GM10266 (cell line): ENCODE data around the gene LMF1.

Experiments used
- DNase-seq: peaks from one replicate; pipeline ENCODE4 v3.0.0; 2012; ENCODE audit errors: extremely low spot score
- TF ChIP-seq, protein P1 (sequence below): IDR thresholded peaks from 2 replicates; pipeline ENCODE4 v1.5.1; 2012; ENCODE audit warnings: mild to moderate bottlenecking, low read depth; ENCODE audit not compliant: control insufficient read depth, insufficient read depth; ENCODE audit errors: missing control alignments

The LMF1 gene

DNA sequence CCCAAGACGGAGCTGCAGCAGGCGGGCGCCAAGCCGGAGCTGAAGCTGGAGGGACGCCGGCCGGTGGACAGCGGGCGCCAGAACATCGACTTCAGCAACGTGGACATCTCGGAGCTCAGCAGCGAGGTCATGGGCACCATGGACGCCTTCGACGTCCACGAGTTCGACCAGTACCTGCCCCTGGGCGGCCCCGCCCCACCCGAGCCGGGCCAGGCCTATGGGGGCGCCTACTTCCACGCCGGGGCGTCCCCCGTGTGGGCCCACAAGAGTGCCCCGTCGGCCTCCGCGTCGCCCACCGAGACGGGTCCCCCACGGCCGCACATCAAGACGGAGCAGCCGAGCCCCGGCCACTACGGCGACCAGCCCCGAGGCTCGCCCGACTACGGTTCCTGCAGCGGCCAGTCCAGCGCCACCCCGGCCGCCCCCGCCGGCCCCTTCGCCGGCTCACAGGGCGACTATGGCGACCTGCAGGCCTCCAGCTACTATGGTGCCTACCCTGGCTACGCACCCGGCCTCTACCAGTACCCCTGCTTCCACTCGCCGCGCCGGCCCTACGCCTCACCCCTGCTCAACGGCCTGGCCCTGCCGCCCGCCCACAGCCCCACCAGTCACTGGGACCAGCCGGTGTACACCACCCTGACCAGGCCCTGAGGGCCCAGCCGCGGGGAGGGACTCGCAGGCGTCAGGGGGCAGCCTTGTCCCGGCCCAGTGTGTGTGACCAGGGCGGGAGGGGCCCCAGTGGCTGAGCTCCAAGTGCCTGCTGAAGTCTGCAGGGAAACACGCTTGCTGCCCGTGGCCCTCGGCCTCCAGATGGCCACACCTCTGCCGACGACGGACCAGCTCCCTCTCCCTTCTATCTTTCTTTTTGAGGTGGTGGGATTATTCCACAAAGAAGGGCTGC is 14.2 kb upstream of the LMF1 start:
- no peak for DNase-seq
- TF ChIP-seq, protein P1, sequence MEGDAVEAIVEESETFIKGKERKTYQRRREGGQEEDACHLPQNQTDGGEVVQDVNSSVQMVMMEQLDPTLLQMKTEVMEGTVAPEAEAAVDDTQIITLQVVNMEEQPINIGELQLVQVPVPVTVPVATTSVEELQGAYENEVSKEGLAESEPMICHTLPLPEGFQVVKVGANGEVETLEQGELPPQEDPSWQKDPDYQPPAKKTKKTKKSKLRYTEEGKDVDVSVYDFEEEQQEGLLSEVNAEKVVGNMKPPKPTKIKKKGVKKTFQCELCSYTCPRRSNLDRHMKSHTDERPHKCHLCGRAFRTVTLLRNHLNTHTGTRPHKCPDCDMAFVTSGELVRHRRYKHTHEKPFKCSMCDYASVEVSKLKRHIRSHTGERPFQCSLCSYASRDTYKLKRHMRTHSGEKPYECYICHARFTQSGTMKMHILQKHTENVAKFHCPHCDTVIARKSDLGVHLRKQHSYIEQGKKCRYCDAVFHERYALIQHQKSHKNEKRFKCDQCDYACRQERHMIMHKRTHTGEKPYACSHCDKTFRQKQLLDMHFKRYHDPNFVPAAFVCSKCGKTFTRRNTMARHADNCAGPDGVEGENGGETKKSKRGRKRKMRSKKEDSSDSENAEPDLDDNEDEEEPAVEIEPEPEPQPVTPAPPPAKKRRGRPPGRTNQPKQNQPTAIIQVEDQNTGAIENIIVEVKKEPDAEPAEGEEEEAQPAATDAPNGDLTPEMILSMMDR: no peak

DNA sequence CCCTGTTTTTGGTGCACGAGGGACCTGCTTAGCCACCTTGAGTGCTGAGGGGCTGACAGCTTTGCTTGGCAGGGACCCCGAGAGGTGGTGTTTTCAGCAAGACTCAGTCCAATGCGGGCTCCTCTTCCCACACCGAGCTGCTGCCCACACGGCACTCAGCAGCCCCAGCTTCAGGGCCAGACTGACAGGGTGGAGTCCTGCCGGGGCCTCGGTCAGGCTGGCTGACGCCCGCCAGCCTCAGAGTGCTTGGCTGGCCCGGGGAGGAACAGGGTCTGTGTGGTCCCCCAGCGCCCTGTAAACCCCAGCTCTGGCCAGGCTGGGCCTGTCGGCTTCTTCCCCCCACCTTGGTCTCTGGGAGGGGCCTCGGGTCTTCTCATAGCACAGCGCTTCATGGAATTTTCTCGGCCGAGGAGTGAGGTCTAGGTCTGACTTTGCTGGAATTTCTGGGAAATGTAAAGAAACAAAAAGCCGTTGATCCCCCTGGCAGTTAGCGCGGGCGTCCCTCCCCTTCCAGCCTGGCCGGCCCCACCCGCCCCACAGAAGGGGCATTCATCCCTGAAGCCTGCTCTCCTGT is 13.4 kb upstream of the LMF1 start:
- no peak for DNase-seq
- TF ChIP-seq, protein P1: no peak

DNA sequence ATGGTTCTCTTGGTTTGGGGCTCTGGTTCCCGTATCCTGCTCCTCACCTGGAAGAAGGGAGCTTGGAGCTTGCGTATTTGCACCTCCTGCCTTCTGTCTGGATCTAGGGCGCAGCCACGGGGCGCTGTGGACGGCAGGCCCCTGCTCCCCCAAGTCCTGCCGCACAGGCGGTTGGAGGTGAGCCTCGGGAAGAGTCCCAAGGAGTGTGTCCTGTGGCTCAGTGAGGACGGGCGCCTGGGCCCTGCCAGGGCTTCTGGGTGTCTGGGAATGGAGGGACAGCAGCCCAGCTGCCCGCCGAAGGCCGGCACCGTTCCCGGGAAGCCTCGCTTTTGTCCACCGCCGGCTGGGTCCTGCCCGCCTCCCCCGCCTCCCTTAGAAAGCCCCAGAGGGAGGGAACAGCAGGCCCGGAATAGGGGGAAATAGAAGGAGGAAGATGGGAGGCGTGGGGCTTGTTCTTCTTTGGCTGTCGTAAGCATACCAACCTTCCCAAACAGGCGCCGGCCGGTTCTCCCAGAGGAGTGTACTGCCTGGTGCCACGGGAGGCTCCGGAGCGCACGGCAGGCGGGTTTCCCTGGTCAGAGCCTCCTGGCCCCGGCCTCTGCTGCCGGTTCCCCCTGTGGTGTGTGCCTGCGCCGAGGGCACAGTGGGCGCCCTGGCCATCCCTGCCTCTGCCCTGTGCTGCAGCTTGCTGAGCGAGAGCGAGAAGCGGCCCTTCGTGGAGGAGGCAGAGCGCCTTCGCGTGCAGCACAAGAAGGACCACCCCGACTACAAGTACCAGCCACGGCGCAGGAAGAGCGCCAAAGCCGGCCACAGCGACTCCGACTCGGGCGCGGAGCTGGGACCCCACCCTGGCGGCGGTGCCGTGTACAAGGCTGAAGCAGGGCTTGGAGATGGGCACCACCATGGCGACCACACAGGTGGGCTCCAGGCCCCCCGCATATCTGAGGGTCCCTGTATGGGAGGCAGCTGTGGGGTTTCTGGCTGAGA is 12.6 kb upstream of the LMF1 start:
- TF ChIP-seq, protein P1: no peak
- peak; percentile 35 for DNase-seq

DNA sequence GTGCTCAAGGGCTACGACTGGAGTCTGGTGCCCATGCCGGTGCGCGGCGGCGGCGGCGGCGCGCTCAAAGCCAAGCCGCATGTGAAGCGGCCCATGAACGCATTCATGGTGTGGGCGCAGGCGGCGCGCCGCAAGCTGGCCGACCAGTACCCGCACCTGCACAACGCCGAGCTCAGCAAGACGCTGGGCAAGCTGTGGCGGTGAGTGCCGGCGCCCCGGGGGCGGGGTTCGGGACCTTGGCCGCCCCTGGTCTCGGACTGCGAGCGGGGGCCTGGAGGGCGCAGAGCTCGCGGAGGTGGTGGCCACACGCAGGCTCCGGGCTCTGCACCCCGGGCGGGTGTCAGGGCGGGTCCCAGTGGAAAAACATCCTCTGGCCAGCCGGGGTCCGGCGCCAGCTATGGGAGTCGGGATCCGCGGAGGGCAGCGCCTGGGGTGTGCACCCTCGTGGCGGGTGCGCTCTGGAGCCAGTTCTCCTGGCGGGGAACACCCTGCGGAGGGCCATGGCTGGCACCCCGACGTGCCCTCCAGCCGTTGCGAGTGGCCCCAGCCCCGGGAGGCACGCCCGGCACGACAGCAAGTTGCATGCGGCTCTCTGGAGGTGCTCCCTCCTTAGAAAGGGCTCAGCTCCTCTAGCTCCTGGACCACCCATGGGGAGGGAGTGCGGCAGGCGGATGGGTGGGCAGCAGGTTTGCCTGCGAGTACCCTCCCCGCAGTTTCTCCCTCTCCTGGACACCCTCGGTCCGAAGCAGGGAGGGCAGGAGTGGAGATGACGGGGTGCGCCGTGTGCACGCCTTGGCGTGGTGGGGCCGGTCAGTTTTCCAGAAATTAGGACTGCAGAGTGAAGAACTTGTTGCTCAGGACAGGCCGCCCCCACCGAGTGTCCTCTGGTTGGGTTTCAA is 11.6 kb upstream of the LMF1 start:
- TF ChIP-seq, protein P1: no peak
- DNase-seq: no peak

DNA sequence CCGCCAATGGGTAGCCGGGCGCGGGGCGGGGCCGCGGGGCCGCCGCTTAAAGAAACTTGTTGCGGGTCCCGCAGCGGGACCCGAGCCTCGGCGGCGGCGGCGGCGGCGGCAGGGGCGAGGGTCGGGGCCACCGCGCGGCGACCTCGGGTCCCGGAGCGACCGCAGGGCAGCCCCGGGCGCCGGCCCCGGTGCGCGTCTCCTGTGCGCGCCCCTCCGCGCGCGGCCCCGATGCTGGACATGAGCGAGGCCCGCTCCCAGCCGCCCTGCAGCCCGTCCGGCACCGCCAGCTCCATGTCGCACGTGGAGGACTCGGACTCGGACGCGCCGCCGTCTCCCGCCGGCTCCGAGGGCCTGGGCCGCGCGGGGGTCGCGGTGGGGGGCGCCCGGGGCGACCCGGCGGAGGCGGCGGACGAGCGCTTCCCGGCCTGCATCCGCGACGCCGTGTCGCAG is 10.9 kb upstream of the LMF1 start, which contains the start of gene SOX8:
Gene SOX8, plus strand, starts transcription at position 76 of the 450 bp plus-strand sequence. Its CDS starts 153 bp downstream, at position 229.
- TF ChIP-seq, protein P1: no peak
- no peak for DNase-seq

DNA sequence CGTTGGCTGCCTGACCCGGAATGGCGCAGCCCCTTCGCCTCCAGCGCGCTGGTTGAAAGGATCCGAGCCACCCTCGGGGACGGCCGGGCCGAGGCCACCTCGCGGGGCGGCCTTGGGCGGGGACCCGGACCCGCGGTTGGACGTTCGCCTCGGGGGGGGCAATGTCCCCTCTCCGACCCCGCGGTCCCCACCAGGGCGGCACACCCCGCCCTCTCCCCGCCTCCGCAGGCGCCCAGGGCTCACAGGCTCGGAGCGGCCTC is 9.7 kb upstream of the LMF1 start:
- TF ChIP-seq, protein P1: no peak
- no peak for DNase-seq
